ENCODE data around the gene PHF2. TPM values are rescaled to one million over a fixed set of nuclear protein-coding genes. Genes with fewer than 3 reads are reported as not detected.

Gene PHF2
- total RNA-seq, 3 donors from 2014 or later = 24.8 to 26.9 (median 25.9) TPM

- H3K27me3 ChIP-seq = no peaks in the 10 kb centered on the region
- H3K36me3 ChIP-seq = peaks cover 5% of the 10 kb centered on the region
- H3K4me3 ChIP-seq = peak overlapping the region; percentile 46 to 78 (median 64)
- peak overlapping the region; percentile 95 to 96 for H3K27ac ChIP-seq
- no peaks in the 10 kb centered on the region for H3K9me3 ChIP-seq
- intact Hi-C loops (cut with DNase I; ENCODE audit: low total_unique reads) = no loop called here
- no peak for DNase-seq (ENCODE audit: low spot score in 2 of 2)
- TF ChIP-seq POLR2AphosphoS5 (IDR thresholded peaks at IDR 0.05) (no peak), CTCF (IDR thresholded peaks at IDR 0.05) (no peak), POLR2A (IDR thresholded peaks at IDR 0.05) (no peak)
- H3K4me1 ChIP-seq = no peaks in the 10 kb centered on the region
These were observed 9.0 kb upstream of the PHF2 start for GRCh38 chr9:93567271-93567959.

- Histone ChIP-seq H3K9me3 (no peaks in the 10 kb centered on the region), H3K4me1 (no peaks in the 10 kb centered on the region), H3K27me3 (no peaks in the 10 kb centered on the region), H3K27ac (no peak overlapping the region), H3K4me3 (no peak overlapping the region), H3K36me3 (peaks cover 5% of the 10 kb centered on the region)
- no peak for TF ChIP-seq POLR2A (IDR thresholded peaks at IDR 0.05)
- no peak for TF ChIP-seq POLR2AphosphoS5 (IDR thresholded peaks at IDR 0.05)
- TF ChIP-seq CTCF (IDR thresholded peaks at IDR 0.05) = no peak
- no peak for DNase-seq (ENCODE audit: low spot score in 2 of 2)
- intact Hi-C loops (cut with DNase I; ENCODE audit: low total_unique reads) = no loop called here
These were observed 8.2 kb upstream of the PHF2 start for GRCh38 chr9:93568169-93568568.

- intact Hi-C loops (cut with DNase I; ENCODE audit: low total_unique reads) = loop anchor here (10.0 kb wide), 1 partner anchor 115 kb away; the partner anchor contains the start of genes FAM120A and FAM120AOS
- H3K27me3 ChIP-seq = no peaks in the 10 kb centered on the region
- TF ChIP-seq CTCF (IDR thresholded peaks at IDR 0.05) = no peak
- TF ChIP-seq POLR2A (IDR thresholded peaks at IDR 0.05) = no peak
- no peak for TF ChIP-seq POLR2AphosphoS5 (IDR thresholded peaks at IDR 0.05)
- no peaks in the 10 kb centered on the region for H3K4me1 ChIP-seq
- no peaks in the 10 kb centered on the region for H3K9me3 ChIP-seq
- no peaks in the 10 kb centered on the region for H3K36me3 ChIP-seq
- H3K27ac ChIP-seq = no peak overlapping the region
- no peak for DNase-seq (ENCODE audit: low spot score in 2 of 2)
- H3K4me3 ChIP-seq = no peak overlapping the region
These were observed 6.7 kb upstream of the PHF2 start for GRCh38 chr9:93569621-93570174.

- no peak for DNase-seq (ENCODE audit: low spot score in 2 of 2)
- intact Hi-C loops (cut with DNase I; ENCODE audit: low total_unique reads) = loop anchor here (10.0 kb wide), 1 partner anchor 117 kb away; the partner anchor contains the start of genes FAM120A and FAM120AOS
These were observed 4.2 kb upstream of the PHF2 start for GRCh38 chr9:93572221-93572620.

More at GRCh38 chr9:93572221-93572620, 4.2 kb upstream of the PHF2 start:
- Histone ChIP-seq H3K4me1 (no peaks in the 10 kb centered on the region), H3K4me3 (no peak overlapping the region), H3K27ac (no peak overlapping the region), H3K9me3 (no peaks in the 10 kb centered on the region), H3K27me3 (no peaks in the 10 kb centered on the region), H3K36me3 (no peaks in the 10 kb centered on the region)
- TF ChIP-seq POLR2A (IDR thresholded peaks at IDR 0.05) (no peak), CTCF (IDR thresholded peaks at IDR 0.05) (no peak), POLR2AphosphoS5 (IDR thresholded peaks at IDR 0.05) (no peak)

All from breast epithelium (tissue), 4 donors.